ENCODE measurements around the gene LRRC59. TPM values are rescaled to one million over a fixed set of nuclear protein-coding genes. Genes with fewer than 3 reads are reported as not detected.
"Not testable (repeated sequence)": the region's sequence is repeated elsewhere in the genome, so short reads cannot be mapped to it uniquely, and the experiment has no call there.

Gene LRRC59
- total RNA-seq (2014; rRNA removed; shearing (Covaris generic)), result 150 and 182 TPM in 2 replicates

GRCh38 chr17:50397111-50397918, at the start of gene LRRC59:
Gene LRRC59, minus strand, starts transcription at chr17:50397523. Its CDS starts 206 bp downstream, at chr17:50397317.
- in situ Hi-C loops (cut with HindIII; ENCODE audit: low sequenced_read_pairs), result no loop called here
- DNase-seq (ENCODE audit: low spot score), result peak; percentile 78

- no peak for DNase-seq (ENCODE audit: low spot score)
- in situ Hi-C loops (cut with HindIII; ENCODE audit: low sequenced_read_pairs), result no loop called here
Observed at GRCh38 chr17:50445730-50446325, 48.5 kb upstream of the LRRC59 start.

GRCh38 chr17:50444841-50445715, 47.8 kb upstream of the LRRC59 start:
- in situ Hi-C loops (cut with HindIII; ENCODE audit: low sequenced_read_pairs), result no loop called here

GRCh38 chr17:50443505-50443974, 46.2 kb upstream of the LRRC59 start:
- in situ Hi-C loops (cut with HindIII; ENCODE audit: low sequenced_read_pairs), result no loop called here

More at GRCh38 chr17:50444841-50445715, 47.8 kb upstream of the LRRC59 start:
- DNase-seq (ENCODE audit: low spot score), result no peak

GRCh38 chr17:50440838-50441829, 43.8 kb upstream of the LRRC59 start:
- no peak for DNase-seq (ENCODE audit: low spot score)
- in situ Hi-C loops (cut with HindIII; ENCODE audit: low sequenced_read_pairs), result no loop called here

More at GRCh38 chr17:50443505-50443974, 46.2 kb upstream of the LRRC59 start:
- peak; percentile 35 for DNase-seq (ENCODE audit: low spot score)

- in situ Hi-C loops (cut with HindIII; ENCODE audit: low sequenced_read_pairs), result no loop called here
- DNase-seq (ENCODE audit: low spot score), result peak; percentile 88
Observed at GRCh38 chr17:50440172-50440837, 43.0 kb upstream of the LRRC59 start.

- no peak for DNase-seq (ENCODE audit: low spot score)
- in situ Hi-C loops (cut with HindIII; ENCODE audit: low sequenced_read_pairs), result no loop called here
Observed at GRCh38 chr17:50439008-50439407, 41.7 kb upstream of the LRRC59 start.

- no peak for DNase-seq (ENCODE audit: low spot score)
- in situ Hi-C loops (cut with HindIII; ENCODE audit: low sequenced_read_pairs), result no loop called here
Observed at GRCh38 chr17:50437409-50437808, 40.1 kb upstream of the LRRC59 start.

GRCh38 chr17:50432125-50432762, 34.9 kb upstream of the LRRC59 start:
- DNase-seq (ENCODE audit: low spot score), result no peak
- in situ Hi-C loops (cut with HindIII; ENCODE audit: low sequenced_read_pairs), result no loop called here

GRCh38 chr17:50430821-50431618, 33.7 kb upstream of the LRRC59 start:
- in situ Hi-C loops (cut with HindIII; ENCODE audit: low sequenced_read_pairs), result no loop called here
- no peak for DNase-seq (ENCODE audit: low spot score)

GRCh38 chr17:50429793-50430192, 32.5 kb upstream of the LRRC59 start:
- no peak for DNase-seq (ENCODE audit: low spot score)
- in situ Hi-C loops (cut with HindIII; ENCODE audit: low sequenced_read_pairs), result loop anchor here (5.0 kb wide), 1 partner anchor 43 kb away; no protein-coding TSS in a partner anchor

- in situ Hi-C loops (cut with HindIII; ENCODE audit: low sequenced_read_pairs), result loop anchor here (5.0 kb wide), 1 partner anchor 43 kb away; no protein-coding TSS in a partner anchor
Observed at GRCh38 chr17:50428831-50429424, 31.6 kb upstream of the LRRC59 start.

GRCh38 chr17:50428126-50428525, 30.8 kb upstream of the LRRC59 start:
- not testable (repeated sequence) for DNase-seq (ENCODE audit: low spot score)
- in situ Hi-C loops (cut with HindIII; ENCODE audit: low sequenced_read_pairs), result loop anchor here (5.0 kb wide), 1 partner anchor 44 kb away; no protein-coding TSS in a partner anchor

More at GRCh38 chr17:50428831-50429424, 31.6 kb upstream of the LRRC59 start:
- no peak for DNase-seq (ENCODE audit: low spot score)

GRCh38 chr17:50426814-50427787, 29.8 kb upstream of the LRRC59 start:
- in situ Hi-C loops (cut with HindIII; ENCODE audit: low sequenced_read_pairs), result loop anchor here (5.0 kb wide), 1 partner anchor 45 kb away; no protein-coding TSS in a partner anchor
- DNase-seq (ENCODE audit: low spot score), result no peak

- no peak for DNase-seq (ENCODE audit: low spot score)
- in situ Hi-C loops (cut with HindIII; ENCODE audit: low sequenced_read_pairs), result loop anchor here (5.0 kb wide), 1 partner anchor 46 kb away; no protein-coding TSS in a partner anchor
Observed at GRCh38 chr17:50426472-50426782, 29.1 kb upstream of the LRRC59 start.
